ENCODE data around the gene PRUNE2. TPM values are rescaled to one million over a fixed set of nuclear protein-coding genes. Genes with fewer than 3 reads are reported as not detected.
A peak's percentile ranks its signal among the peaks of the same experiment; 100 is the strongest.
"Not testable (repeated sequence)": the region's sequence is repeated elsewhere in the genome, so short reads cannot be mapped to it uniquely, and the experiment has no call there.

Gene PRUNE2
- total RNA-seq, 2 experiments from 2014 or later = 0.53 to 0.57 TPM

- Mint-ChIP-seq H3K36me3 (ENCODE audit: low read depth) (no peaks in the 10 kb centered on the region), H3K9me3 (ENCODE audit: low read depth) (peaks cover 9% of the 10 kb centered on the region), H3K4me3 (no peak overlapping the region), H3K27ac (no peak overlapping the region), H3K4me1 (peaks cover 3% of the 10 kb centered on the region), H3K27me3 (peaks cover 3% of the 10 kb centered on the region)
- ChIA-PET POLR2A (no interaction called here), CTCF (interaction anchor here (0.8 to 1.1 kb wide), 2 partner anchors 13 to 86 kb away, joined by 3 to 5 read pairs; no protein-coding TSS in a partner anchor)
- DNase-seq = no peak
- intact Hi-C loops (cut with DNase I, micrococcal nuclease) = no loop called here
- peak; percentile 72 for ATAC-seq
Measured at GRCh38 chr9:76744336-76744735, 161.6 kb downstream of the PRUNE2 start.

GRCh38 chr9:76743931-76744330 is 162.0 kb downstream of the PRUNE2 start:
- Mint-ChIP-seq H3K27me3 (peaks cover 3% of the 10 kb centered on the region), H3K36me3 (ENCODE audit: low read depth) (no peaks in the 10 kb centered on the region), H3K27ac (no peak overlapping the region), H3K4me1 (peaks cover 3% of the 10 kb centered on the region), H3K4me3 (no peak overlapping the region), H3K9me3 (ENCODE audit: low read depth) (peaks cover 9% of the 10 kb centered on the region)
- intact Hi-C loops (cut with DNase I, micrococcal nuclease) = no loop called here
- ChIA-PET POLR2A (no interaction called here), CTCF (interaction anchor here (1.1 kb wide), 1 partner anchor 86 kb away, joined by 3 read pairs; no protein-coding TSS in a partner anchor)
- no peak for ATAC-seq
- no peak for DNase-seq

- DNase-seq; CTCF ChIA-PET; ATAC-seq; intact Hi-C loops (cut with DNase I, micrococcal nuclease); H3K27ac Mint-ChIP-seq; POLR2A ChIA-PET; H3K27me3 Mint-ChIP-seq; H3K9me3 Mint-ChIP-seq (ENCODE audit: low read depth); H3K36me3 Mint-ChIP-seq (ENCODE audit: low read depth); H3K4me3 Mint-ChIP-seq; H3K4me1 Mint-ChIP-seq: not testable (repeated sequence)
Measured at GRCh38 chr9:76742890-76743289, 163.0 kb downstream of the PRUNE2 start.

GRCh38 chr9:76741524-76741923 is 164.4 kb downstream of the PRUNE2 start:
- CTCF ChIA-PET = no interaction called here
- POLR2A ChIA-PET = no interaction called here
- no peak overlapping the region for H3K4me3 Mint-ChIP-seq

GRCh38 chr9:76738402-76738801 is 167.5 kb downstream of the PRUNE2 start:
- Mint-ChIP-seq H3K4me3 (no peak overlapping the region), H3K4me1 (no peaks in the 10 kb centered on the region)

More at GRCh38 chr9:76741524-76741923, 164.4 kb downstream of the PRUNE2 start:
- intact Hi-C loops (cut with DNase I, micrococcal nuclease) = no loop called here
- peaks cover 7% of the 10 kb centered on the region for H3K27me3 Mint-ChIP-seq
- DNase-seq (no peak), ATAC-seq (no peak)
- H3K9me3 Mint-ChIP-seq (ENCODE audit: low read depth) = peaks cover 9% of the 10 kb centered on the region
- peaks cover 3% of the 10 kb centered on the region for H3K4me1 Mint-ChIP-seq
- no peak overlapping the region for H3K27ac Mint-ChIP-seq
- H3K36me3 Mint-ChIP-seq (ENCODE audit: low read depth) = no peaks in the 10 kb centered on the region

GRCh38 chr9:76737154-76737902 is 168.6 kb downstream of the PRUNE2 start:
- POLR2A ChIA-PET = no interaction called here
- intact Hi-C loops (cut with DNase I, micrococcal nuclease) = no loop called here

More at GRCh38 chr9:76738402-76738801, 167.5 kb downstream of the PRUNE2 start:
- intact Hi-C loops (cut with DNase I, micrococcal nuclease) = no loop called here
- no peak overlapping the region for H3K27ac Mint-ChIP-seq
- H3K36me3 Mint-ChIP-seq (ENCODE audit: low read depth) = no peaks in the 10 kb centered on the region
- POLR2A ChIA-PET = no interaction called here
- CTCF ChIA-PET = no interaction called here
- DNase-seq (no peak), ATAC-seq (no peak)
- H3K27me3 Mint-ChIP-seq = peaks cover 8% of the 10 kb centered on the region
- H3K9me3 Mint-ChIP-seq (ENCODE audit: low read depth) = peaks cover 9% of the 10 kb centered on the region

GRCh38 chr9:76734716-76735115 is 171.2 kb downstream of the PRUNE2 start:
- H3K27ac Mint-ChIP-seq = no peak overlapping the region
- intact Hi-C loops (cut with DNase I, micrococcal nuclease) = no loop called here
- POLR2A ChIA-PET = no interaction called here
- CTCF ChIA-PET = interaction anchor here (1.1 kb wide), 1 partner anchor 14 kb away, joined by 3 read pairs; no protein-coding TSS in a partner anchor
- no peaks in the 10 kb centered on the region for H3K36me3 Mint-ChIP-seq (ENCODE audit: low read depth)
- no peaks in the 10 kb centered on the region for H3K9me3 Mint-ChIP-seq (ENCODE audit: low read depth)
- H3K27me3 Mint-ChIP-seq = peaks cover 5% of the 10 kb centered on the region
- no peak overlapping the region for H3K4me3 Mint-ChIP-seq
- no peak for DNase-seq
- no peaks in the 10 kb centered on the region for H3K4me1 Mint-ChIP-seq
- no peak for ATAC-seq

More at GRCh38 chr9:76737154-76737902, 168.6 kb downstream of the PRUNE2 start:
- ATAC-seq (no peak), DNase-seq (no peak)
- Mint-ChIP-seq H3K36me3 (ENCODE audit: low read depth) (no peaks in the 10 kb centered on the region), H3K4me3 (no peak overlapping the region), H3K4me1 (no peaks in the 10 kb centered on the region), H3K27me3 (peaks cover 5% of the 10 kb centered on the region), H3K9me3 (ENCODE audit: low read depth) (peaks cover 2% of the 10 kb centered on the region), H3K27ac (no peak overlapping the region)
- CTCF ChIA-PET = interaction anchor here (0.6 kb wide), 1 partner anchor 1414 kb away, joined by 3 read pairs; no protein-coding TSS in a partner anchor

GRCh38 chr9:76733096-76733495 is 172.8 kb downstream of the PRUNE2 start:
- Mint-ChIP-seq H3K27ac (no peak overlapping the region), H3K36me3 (ENCODE audit: low read depth) (no peaks in the 10 kb centered on the region), H3K27me3 (peaks cover 5% of the 10 kb centered on the region), H3K4me3 (no peak overlapping the region), H3K4me1 (no peaks in the 10 kb centered on the region), H3K9me3 (ENCODE audit: low read depth) (no peaks in the 10 kb centered on the region)
- no peak for ATAC-seq
- POLR2A ChIA-PET = no interaction called here
- intact Hi-C loops (cut with DNase I, micrococcal nuclease) = no loop called here
- CTCF ChIA-PET = no interaction called here
- DNase-seq = no peak

GRCh38 chr9:76732341-76732958 is 173.5 kb downstream of the PRUNE2 start:
- no peaks in the 10 kb centered on the region for H3K36me3 Mint-ChIP-seq (ENCODE audit: low read depth)
- H3K4me3 Mint-ChIP-seq = no peak overlapping the region
- ATAC-seq = no peak
- intact Hi-C loops (cut with DNase I, micrococcal nuclease) = no loop called here
- H3K9me3 Mint-ChIP-seq (ENCODE audit: low read depth) = no peaks in the 10 kb centered on the region
- ChIA-PET CTCF (no interaction called here), POLR2A (no interaction called here)
- DNase-seq = no peak
- no peak overlapping the region for H3K27ac Mint-ChIP-seq
- H3K4me1 Mint-ChIP-seq = no peaks in the 10 kb centered on the region
- peaks cover 6% of the 10 kb centered on the region for H3K27me3 Mint-ChIP-seq

- H3K27ac Mint-ChIP-seq = no peak overlapping the region
Measured at GRCh38 chr9:76730801-76731200, 175.1 kb downstream of the PRUNE2 start.

GRCh38 chr9:76729980-76730737 is 175.8 kb downstream of the PRUNE2 start:
- Mint-ChIP-seq H3K27me3 (peaks cover 17% of the 10 kb centered on the region), H3K36me3 (ENCODE audit: low read depth) (no peaks in the 10 kb centered on the region), H3K27ac (no peak overlapping the region), H3K9me3 (ENCODE audit: low read depth) (no peaks in the 10 kb centered on the region), H3K4me3 (no peak overlapping the region), H3K4me1 (no peaks in the 10 kb centered on the region)
- ATAC-seq (no peak), DNase-seq (no peak)
- intact Hi-C loops (cut with DNase I, micrococcal nuclease) = no loop called here
- ChIA-PET CTCF (interaction anchor here (0.6 to 0.9 kb wide), 3 partner anchors 11 to 140 kb away, joined by 3 to 4 read pairs (median 3); no protein-coding TSS in a partner anchor), POLR2A (no interaction called here)

More at GRCh38 chr9:76730801-76731200, 175.1 kb downstream of the PRUNE2 start:
- ChIA-PET CTCF (interaction anchor here (0.6 kb wide), 1 partner anchor 12 kb away, joined by 3 read pairs; no protein-coding TSS in a partner anchor), POLR2A (no interaction called here)
- H3K9me3 Mint-ChIP-seq (ENCODE audit: low read depth) = no peaks in the 10 kb centered on the region
- H3K4me1 Mint-ChIP-seq = no peaks in the 10 kb centered on the region
- H3K27me3 Mint-ChIP-seq = peaks cover 14% of the 10 kb centered on the region
- ATAC-seq = no peak
- H3K36me3 Mint-ChIP-seq (ENCODE audit: low read depth) = no peaks in the 10 kb centered on the region
- intact Hi-C loops (cut with DNase I, micrococcal nuclease) = no loop called here
- no peak overlapping the region for H3K4me3 Mint-ChIP-seq
- no peak for DNase-seq

All from activated CD4-positive, alpha-beta T cell treated with anti-CD3 and anti-CD28 coated beads for 36 hours (primary cell).